Measurements from ENCODE around the gene WDR81. TPM values are rescaled to one million over a fixed set of nuclear protein-coding genes. Genes with fewer than 3 reads are reported as not detected.

Gene WDR81
- total and polyA plus RNA-seq, 2 donors (not counting 3 experiments of a cell fraction or from before 2014, with no cell fraction given), result 10.4 to 17.3 TPM

- intact Hi-C loops (cut with micrococcal nuclease), result no loop called here
- Histone ChIP-seq H2AFZ (ENCODE audit: low read depth, low read length) (no peak overlapping the region), H3K9me1 (replicated peaks; ENCODE audit: control insufficient read depth, extremely low read depth, insufficient read depth, low read length) (no peaks in the 10 kb centered on the region), H3K9me3 (replicated peaks; ENCODE audit: control insufficient read depth, insufficient read depth, low read length) (no peaks in the 10 kb centered on the region), H3K36me3 (ENCODE audit: control insufficient read depth in 2 of 2, extremely low read depth in 1 of 2, insufficient read depth in 2 of 2, low read length in 2 of 2) (no peaks in the 10 kb centered on the region), H3K27me3 (ENCODE audit: control insufficient read depth in 2 of 2, insufficient read depth in 2 of 2, low read length in 2 of 2) (no peaks in the 10 kb centered on the region), H3K4me1 (ENCODE audit: control insufficient read depth, extremely low read depth, insufficient read depth, low read length) (peaks cover 4% of the 10 kb centered on the region), H3K27ac (ENCODE audit: insufficient read depth, low read depth, low read length) (no peak overlapping the region), H3K9ac (replicated peaks; ENCODE audit: extremely low read depth, insufficient read depth, low read length) (no peak overlapping the region), H4K20me1 (replicated peaks; ENCODE audit: control insufficient read depth, extremely low read depth, insufficient read depth, low read length) (no peaks in the 10 kb centered on the region), H3K79me2 (ENCODE audit: control insufficient read depth, insufficient read depth, low read length) (no peaks in the 10 kb centered on the region), H3K4me2 (ENCODE audit: insufficient read depth, low read length) (no peak overlapping the region), H3K4me3 (replicated peaks in 1 of 3; ENCODE audit: insufficient read depth in 1 of 3, low read depth in 1 of 3, low read length in 3 of 3) (no peak overlapping the region)
- CTCF ChIA-PET, result no interaction called here
- POLR2A ChIA-PET, result interaction anchor here (1.5 kb wide), 1 partner anchor 51 kb away, joined by 4 read pairs; no protein-coding TSS in a partner anchor
- no TSS peak for BruUV-seq (replicated peaks)
- dilution Hi-C loops (cut with MboI; ENCODE audit: extremely low pct_ligation_motif_present, low sequenced_read_pairs), result no loop called here
- TF ChIP-seq POLR2A (IDR thresholded peaks at IDR 0.05; ENCODE audit: low read depth, low read length) (no peak), FOS (IDR thresholded peaks at IDR 0.05; ENCODE audit: borderline replicate concordance, insufficient read depth, low read length) (no peak), EZH2 (IDR thresholded peaks at IDR 0.05; ENCODE audit: borderline replicate concordance, low read depth, low read length, severe bottlenecking) (no peak), JUN (IDR thresholded peaks at IDR 0.05; ENCODE audit: borderline replicate concordance, insufficient read depth, insufficient read length, low read depth) (no peak), POLR2AphosphoS5 (IDR thresholded peaks at IDR 0.05; ENCODE audit: insufficient read depth, low read depth, low read length) (no peak), MYC (IDR thresholded peaks at IDR 0.05; ENCODE audit: low read depth, low read length) (no peak), GATA2 (IDR thresholded peaks at IDR 0.05; ENCODE audit: insufficient read depth, insufficient read length, low read depth, low read length) (no peak)
- TF ChIP-seq, protein P1, sequence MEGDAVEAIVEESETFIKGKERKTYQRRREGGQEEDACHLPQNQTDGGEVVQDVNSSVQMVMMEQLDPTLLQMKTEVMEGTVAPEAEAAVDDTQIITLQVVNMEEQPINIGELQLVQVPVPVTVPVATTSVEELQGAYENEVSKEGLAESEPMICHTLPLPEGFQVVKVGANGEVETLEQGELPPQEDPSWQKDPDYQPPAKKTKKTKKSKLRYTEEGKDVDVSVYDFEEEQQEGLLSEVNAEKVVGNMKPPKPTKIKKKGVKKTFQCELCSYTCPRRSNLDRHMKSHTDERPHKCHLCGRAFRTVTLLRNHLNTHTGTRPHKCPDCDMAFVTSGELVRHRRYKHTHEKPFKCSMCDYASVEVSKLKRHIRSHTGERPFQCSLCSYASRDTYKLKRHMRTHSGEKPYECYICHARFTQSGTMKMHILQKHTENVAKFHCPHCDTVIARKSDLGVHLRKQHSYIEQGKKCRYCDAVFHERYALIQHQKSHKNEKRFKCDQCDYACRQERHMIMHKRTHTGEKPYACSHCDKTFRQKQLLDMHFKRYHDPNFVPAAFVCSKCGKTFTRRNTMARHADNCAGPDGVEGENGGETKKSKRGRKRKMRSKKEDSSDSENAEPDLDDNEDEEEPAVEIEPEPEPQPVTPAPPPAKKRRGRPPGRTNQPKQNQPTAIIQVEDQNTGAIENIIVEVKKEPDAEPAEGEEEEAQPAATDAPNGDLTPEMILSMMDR (IDR thresholded peaks at IDR 0.05; ENCODE audit: extremely low read depth in 1 of 2, insufficient read depth in 1 of 2, low read depth in 1 of 2, low read length in 2 of 2), result no peak
- TF ChIP-seq, protein P2, sequence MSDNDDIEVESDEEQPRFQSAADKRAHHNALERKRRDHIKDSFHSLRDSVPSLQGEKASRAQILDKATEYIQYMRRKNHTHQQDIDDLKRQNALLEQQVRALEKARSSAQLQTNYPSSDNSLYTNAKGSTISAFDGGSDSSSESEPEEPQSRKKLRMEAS (IDR thresholded peaks at IDR 0.05; ENCODE audit: insufficient read depth, insufficient read length), result no peak
- no peak for FAIRE-seq
- DNase-seq (ENCODE audit: low read depth, low spot score), result no peak
These were observed 42.9 kb downstream of the WDR81 start for GRCh38 chr17:1767358-1767757.

Measured in endothelial cell of umbilical vein (primary cell).